ENCODE measurements around the gene FBN2. TPM values are rescaled to one million over a fixed set of nuclear protein-coding genes. Genes with fewer than 3 reads are reported as not detected.
A peak's percentile ranks its signal among the peaks of the same experiment; 100 is the strongest.

Gene FBN2
- total RNA-seq, 2 donors from 2014 or later = 1.6 to 6.9 TPM

DNA sequence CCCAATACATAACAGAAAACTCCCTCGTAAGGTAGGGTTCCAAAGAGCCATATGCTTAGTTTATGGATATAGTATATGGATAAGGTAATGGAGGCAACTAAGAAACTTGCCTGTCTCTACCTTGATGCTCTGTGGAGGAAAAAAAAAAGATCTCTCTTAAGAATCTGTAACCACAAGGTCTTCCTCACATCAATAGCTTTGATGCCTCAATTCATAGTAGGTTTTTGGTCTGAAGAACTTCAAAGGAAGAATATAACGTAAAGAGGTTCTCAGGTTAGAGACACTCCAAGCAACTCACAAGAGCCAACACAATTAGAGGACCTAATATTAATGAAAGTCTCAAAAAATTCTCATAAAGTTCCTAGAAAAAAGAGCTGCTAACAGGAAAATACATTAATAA is 140.2 kb downstream of the FBN2 start:
- no peak for ATAC-seq
- intact Hi-C loops (cut with DNase I) = no loop called here
- no peak for DNase-seq

GRCh38 chr5:128395073-128395472 is 143.0 kb downstream of the FBN2 start:
- peak in 1 of 2 donors; percentile 64 for ATAC-seq
- intact Hi-C loops (cut with DNase I) = no loop called here
- DNase-seq = no peak

- ATAC-seq = no peak
- DNase-seq = no peak
- intact Hi-C loops (cut with DNase I) = no loop called here
These were observed 154.0 kb downstream of the FBN2 start for GRCh38 chr5:128384068-128384467.

DNA sequence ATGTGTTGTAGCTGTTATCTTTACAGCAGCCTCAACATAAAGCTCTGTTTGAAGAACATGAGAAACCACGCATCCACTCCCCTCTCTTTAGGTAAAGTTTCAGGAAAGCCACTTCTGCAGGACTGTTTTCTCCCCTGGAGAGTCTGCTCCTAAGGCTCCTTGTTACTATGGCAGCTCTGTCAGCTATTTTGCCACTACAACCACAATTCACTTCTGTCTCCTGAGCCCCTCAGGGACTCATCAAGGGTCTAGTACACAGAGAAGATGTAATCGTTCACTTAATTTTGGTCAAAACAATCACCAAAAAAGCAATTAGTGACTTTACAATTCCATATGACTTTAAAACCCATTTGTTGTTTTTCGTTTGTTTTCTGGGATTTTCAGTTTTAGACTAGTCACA is 157.7 kb downstream of the FBN2 start:
- intact Hi-C loops (cut with DNase I) = no loop called here
- ATAC-seq = no peak
- DNase-seq = no peak

GRCh38 chr5:128378632-128379031 is 159.4 kb downstream of the FBN2 start:
- DNase-seq = no peak
- intact Hi-C loops (cut with DNase I) = no loop called here
- ATAC-seq = no peak

DNA sequence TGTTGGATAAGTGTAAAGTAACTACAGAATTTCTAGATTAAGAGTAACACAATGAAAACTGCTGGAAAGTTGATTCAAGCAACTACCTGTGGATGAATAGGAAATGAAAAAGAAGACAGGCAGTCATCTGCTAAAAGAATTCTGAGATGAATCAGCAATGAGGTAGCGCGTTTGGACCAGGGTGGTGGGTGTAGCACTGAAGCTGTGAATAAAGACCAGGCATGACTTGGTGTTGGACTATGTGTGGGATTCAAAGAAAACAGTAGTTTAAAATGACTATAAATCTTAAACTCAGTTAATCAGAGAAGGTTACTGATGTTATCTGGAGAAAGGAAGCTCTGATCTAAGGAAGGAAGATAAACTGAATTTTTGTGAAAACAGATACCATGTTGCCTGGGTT is 159.8 kb downstream of the FBN2 start:
- intact Hi-C loops (cut with DNase I) = no loop called here
- ATAC-seq (no peak), DNase-seq (no peak)

DNA sequence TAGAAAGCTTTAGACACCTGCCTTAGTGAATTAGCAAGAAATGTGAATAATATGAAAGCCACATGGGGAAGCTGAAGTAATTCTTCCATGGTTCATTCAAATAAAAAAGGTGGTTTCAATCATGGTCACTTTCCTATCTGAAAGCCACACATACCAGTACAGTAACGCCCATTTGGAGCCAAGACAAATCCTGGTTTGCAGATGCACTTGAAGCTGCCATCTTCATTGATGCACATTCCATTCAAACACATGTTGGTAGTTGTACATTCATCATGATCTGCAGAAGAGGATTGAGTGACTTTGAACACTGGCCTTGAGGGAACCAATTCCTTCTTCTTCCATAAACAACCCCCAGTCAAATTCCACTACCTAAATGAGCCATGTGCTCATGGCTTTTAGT is 161.5 kb downstream of the FBN2 start:
- intact Hi-C loops (cut with DNase I) = no loop called here
- ATAC-seq = no peak

GRCh38 chr5:128366147-128366546 is 171.9 kb downstream of the FBN2 start:
- DNase-seq = no peak
- intact Hi-C loops (cut with DNase I) = no loop called here
- no peak for ATAC-seq

More for the DNA sequence above, 161.5 kb downstream of the FBN2 start:
- no peak for DNase-seq

GRCh38 chr5:128362370-128362769 is 175.7 kb downstream of the FBN2 start:
- no peak for ATAC-seq
- intact Hi-C loops (cut with DNase I) = no loop called here

GRCh38 chr5:128358826-128359225 is 179.2 kb downstream of the FBN2 start:
- DNase-seq = no peak
- ATAC-seq = no peak
- intact Hi-C loops (cut with DNase I) = no loop called here

More at GRCh38 chr5:128362370-128362769, 175.7 kb downstream of the FBN2 start:
- DNase-seq = no peak

- DNase-seq = no peak
- no peak for ATAC-seq
- intact Hi-C loops (cut with DNase I) = no loop called here
These were observed 180.8 kb downstream of the FBN2 start for GRCh38 chr5:128357226-128357625.

GRCh38 chr5:128355961-128356360 is 182.1 kb downstream of the FBN2 start:
- ATAC-seq (no peak), DNase-seq (no peak)
- intact Hi-C loops (cut with DNase I) = no loop called here

GRCh38 chr5:128353441-128354107 is 184.5 kb downstream of the FBN2 start:
- no peak for DNase-seq
- intact Hi-C loops (cut with DNase I) = no loop called here
- no peak for ATAC-seq

GRCh38 chr5:128350705-128351104 is 187.3 kb downstream of the FBN2 start:
- intact Hi-C loops (cut with DNase I) = no loop called here
- ATAC-seq (no peak), DNase-seq (no peak)

- no peak for DNase-seq
- no peak for ATAC-seq
- intact Hi-C loops (cut with DNase I) = no loop called here
These were observed 188.8 kb downstream of the FBN2 start for GRCh38 chr5:128349044-128349858.

DNA sequence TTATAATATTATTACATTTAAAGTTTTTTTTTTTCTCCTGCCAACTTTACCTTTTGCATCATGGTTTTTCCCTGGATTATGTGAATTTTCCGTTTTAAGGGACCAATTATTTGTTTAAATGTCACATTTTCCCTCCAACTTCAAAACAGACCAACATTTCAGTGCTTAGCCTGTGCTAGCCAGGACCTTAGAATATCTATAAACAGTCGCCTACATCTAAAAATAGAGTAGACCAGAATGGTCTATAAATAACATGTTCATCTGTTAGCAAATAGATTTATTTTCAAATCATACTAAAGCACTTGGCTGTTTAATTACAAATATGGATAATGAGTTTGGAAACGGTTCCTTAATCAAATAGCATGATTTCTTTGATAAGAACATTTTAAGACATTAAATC is 192.0 kb downstream of the FBN2 start:
- DNase-seq = no peak
- no peak for ATAC-seq
- intact Hi-C loops (cut with DNase I) = no loop called here

- DNase-seq = no peak
- intact Hi-C loops (cut with DNase I) = no loop called here
- ATAC-seq = no peak
These were observed 192.8 kb downstream of the FBN2 start for GRCh38 chr5:128345247-128345646.

- DNase-seq (no peak), ATAC-seq (no peak)
- intact Hi-C loops (cut with DNase I) = no loop called here
These were observed 194.9 kb downstream of the FBN2 start for GRCh38 chr5:128343168-128343567.

GRCh38 chr5:128341056-128341455 is 197.0 kb downstream of the FBN2 start:
- DNase-seq (no peak), ATAC-seq (peak in 1 of 2 donors; percentile 38)
- intact Hi-C loops (cut with DNase I) = no loop called here

DNA sequence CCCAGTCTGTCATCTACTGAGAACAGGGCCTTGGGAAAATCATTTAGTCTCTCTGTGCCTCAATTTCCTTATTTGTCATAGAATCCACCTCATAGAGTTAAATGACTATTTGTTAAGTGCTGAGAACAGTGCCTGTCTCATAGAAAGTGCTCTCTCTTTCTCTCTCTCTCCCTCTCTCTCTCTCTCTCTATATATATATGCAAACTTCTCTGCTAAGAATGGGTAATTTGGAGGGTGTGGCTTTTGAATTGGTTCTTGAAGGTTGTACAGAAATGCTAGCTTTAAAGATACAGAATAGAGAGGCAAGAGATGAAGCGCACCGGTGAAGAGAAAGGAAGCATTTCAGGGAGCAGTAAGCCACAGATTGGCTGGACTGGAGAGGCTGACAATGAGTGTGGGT is 197.4 kb downstream of the FBN2 start:
- DNase-seq (no peak), ATAC-seq (no peak)
- intact Hi-C loops (cut with DNase I) = no loop called here

DNA sequence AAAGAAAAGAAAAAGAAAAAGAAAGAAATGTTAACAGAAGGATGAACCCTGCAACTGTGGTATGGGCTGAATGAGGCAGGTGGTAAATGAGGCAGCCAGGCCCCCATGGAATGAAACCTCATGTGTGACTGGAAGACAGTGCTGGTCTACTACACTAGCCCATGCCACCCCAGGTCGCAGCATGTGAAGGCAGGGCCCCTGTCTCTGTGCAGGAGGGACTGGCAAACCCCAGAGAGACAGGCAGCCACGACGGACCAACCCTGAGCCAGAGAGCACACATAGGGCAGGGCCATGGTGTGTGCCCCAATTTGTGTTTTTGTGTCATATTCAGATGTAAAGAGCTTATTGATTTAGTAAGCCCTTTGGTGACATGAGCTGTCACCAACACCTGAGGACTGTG is 198.5 kb downstream of the FBN2 start:
- DNase-seq = no peak
- ATAC-seq = no peak
- intact Hi-C loops (cut with DNase I) = no loop called here

Measured in left cardiac atrium (tissue), 4 donors.